ENCODE measurements around the gene CCL13.

DNA sequence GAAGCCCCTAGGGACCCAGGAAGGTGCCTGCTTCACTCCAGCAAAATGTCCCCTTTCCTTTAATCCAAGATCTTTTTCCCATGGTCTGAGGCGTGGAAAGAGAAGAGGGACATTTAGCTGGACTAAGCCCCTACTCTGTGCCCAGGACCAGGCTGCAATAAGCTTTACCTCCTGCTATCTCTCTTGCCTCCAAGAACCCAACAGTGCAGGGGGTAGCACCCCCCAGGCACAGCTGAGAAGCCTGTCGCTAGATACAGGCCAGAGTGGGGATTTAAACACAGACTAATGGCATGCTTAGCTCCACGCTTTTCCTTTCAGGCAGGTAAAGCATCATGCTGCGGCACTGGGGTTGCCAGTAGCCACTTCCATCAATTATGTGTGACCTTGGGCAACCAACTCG, 31.3 kb downstream of the CCL13 start:
- TF ChIP-seq, protein P1, sequence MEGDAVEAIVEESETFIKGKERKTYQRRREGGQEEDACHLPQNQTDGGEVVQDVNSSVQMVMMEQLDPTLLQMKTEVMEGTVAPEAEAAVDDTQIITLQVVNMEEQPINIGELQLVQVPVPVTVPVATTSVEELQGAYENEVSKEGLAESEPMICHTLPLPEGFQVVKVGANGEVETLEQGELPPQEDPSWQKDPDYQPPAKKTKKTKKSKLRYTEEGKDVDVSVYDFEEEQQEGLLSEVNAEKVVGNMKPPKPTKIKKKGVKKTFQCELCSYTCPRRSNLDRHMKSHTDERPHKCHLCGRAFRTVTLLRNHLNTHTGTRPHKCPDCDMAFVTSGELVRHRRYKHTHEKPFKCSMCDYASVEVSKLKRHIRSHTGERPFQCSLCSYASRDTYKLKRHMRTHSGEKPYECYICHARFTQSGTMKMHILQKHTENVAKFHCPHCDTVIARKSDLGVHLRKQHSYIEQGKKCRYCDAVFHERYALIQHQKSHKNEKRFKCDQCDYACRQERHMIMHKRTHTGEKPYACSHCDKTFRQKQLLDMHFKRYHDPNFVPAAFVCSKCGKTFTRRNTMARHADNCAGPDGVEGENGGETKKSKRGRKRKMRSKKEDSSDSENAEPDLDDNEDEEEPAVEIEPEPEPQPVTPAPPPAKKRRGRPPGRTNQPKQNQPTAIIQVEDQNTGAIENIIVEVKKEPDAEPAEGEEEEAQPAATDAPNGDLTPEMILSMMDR (IDR thresholded peaks at IDR 0.05; ENCODE audit: control extremely low read depth in 1 of 3, insufficient read depth in 1 of 3, low read depth in 1 of 3, low read length in 3 of 3) = no peak
- TF ChIP-seq, protein P2, sequence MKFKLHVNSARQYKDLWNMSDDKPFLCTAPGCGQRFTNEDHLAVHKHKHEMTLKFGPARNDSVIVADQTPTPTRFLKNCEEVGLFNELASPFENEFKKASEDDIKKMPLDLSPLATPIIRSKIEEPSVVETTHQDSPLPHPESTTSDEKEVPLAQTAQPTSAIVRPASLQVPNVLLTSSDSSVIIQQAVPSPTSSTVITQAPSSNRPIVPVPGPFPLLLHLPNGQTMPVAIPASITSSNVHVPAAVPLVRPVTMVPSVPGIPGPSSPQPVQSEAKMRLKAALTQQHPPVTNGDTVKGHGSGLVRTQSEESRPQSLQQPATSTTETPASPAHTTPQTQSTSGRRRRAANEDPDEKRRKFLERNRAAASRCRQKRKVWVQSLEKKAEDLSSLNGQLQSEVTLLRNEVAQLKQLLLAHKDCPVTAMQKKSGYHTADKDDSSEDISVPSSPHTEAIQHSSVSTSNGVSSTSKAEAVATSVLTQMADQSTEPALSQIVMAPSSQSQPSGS (IDR thresholded peaks at IDR 0.05; ENCODE audit: low read length) = no peak
- TF ChIP-seq BACH1 (IDR thresholded peaks at IDR 0.05; ENCODE audit: low read length) (no peak), TAF1 (IDR thresholded peaks at IDR 0.05; ENCODE audit: low read depth, low read length) (no peak), RAD21 (IDR thresholded peaks at IDR 0.05 in 1 of 2, conservative IDR thresholded peaks at IDR 0.05 in 1 of 2; ENCODE audit: low read depth in 2 of 2, low read length in 2 of 2) (no peak), CHD2 (IDR thresholded peaks at IDR 0.05; ENCODE audit: low read length) (no peak), SIX5 (IDR thresholded peaks at IDR 0.05; ENCODE audit: low read depth, low read length) (no peak), POU5F1 (IDR thresholded peaks at IDR 0.05; ENCODE audit: low read depth, low read length) (no peak), RBBP5 (IDR thresholded peaks at IDR 0.05; ENCODE audit: borderline replicate concordance, low read depth, low read length) (no peak), ASH2L (IDR thresholded peaks at IDR 0.05; ENCODE audit: low read length) (no peak), TBP (IDR thresholded peaks at IDR 0.05; ENCODE audit: low read depth, low read length) (no peak), JUN (IDR thresholded peaks at IDR 0.05; ENCODE audit: low read depth, low read length) (no peak), POLR2A (IDR thresholded peaks at IDR 0.05; ENCODE audit: control extremely low read depth in 1 of 2, low read depth in 2 of 2, low read length in 2 of 2) (no peak)
- TF ChIP-seq, protein P3, sequence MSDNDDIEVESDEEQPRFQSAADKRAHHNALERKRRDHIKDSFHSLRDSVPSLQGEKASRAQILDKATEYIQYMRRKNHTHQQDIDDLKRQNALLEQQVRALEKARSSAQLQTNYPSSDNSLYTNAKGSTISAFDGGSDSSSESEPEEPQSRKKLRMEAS (IDR thresholded peaks at IDR 0.05) = no peak
